ENCODE data around the gene SNN. TPM values are rescaled to one million over a fixed set of nuclear protein-coding genes. Genes with fewer than 3 reads are reported as not detected.

The SNN gene
- total RNA-seq, 4 donors from 2014 or later, result 4.1 to 30.1 (median 23.0) TPM

- no peaks in the 10 kb centered on the region for H3K27me3 ChIP-seq
- H3K36me3 ChIP-seq, result no peaks in the 10 kb centered on the region
- TF ChIP-seq CTCF (IDR thresholded peaks at IDR 0.05) (no peak), POLR2A (IDR thresholded peaks at IDR 0.05) (no peak)
- no peaks in the 10 kb centered on the region for H3K9me3 ChIP-seq
- peaks cover 0 to 6% of the 10 kb centered on the region in 2 donors for H3K4me1 ChIP-seq
- intact Hi-C loops (cut with DNase I; ENCODE audit: low total_unique reads), result no loop called here
- H3K4me3 ChIP-seq, result no peak overlapping the region
- DNase-seq, result no peak
- peak overlapping the region in 1 of 2 donors; percentile 31 for H3K27ac ChIP-seq
These were observed 20.2 kb downstream of the SNN start for GRCh38 chr16:11688520-11688886.

- peak overlapping the region; percentile 4 to 31 for H3K27ac ChIP-seq
These were observed 21.0 kb downstream of the SNN start for GRCh38 chr16:11689031-11689840.

GRCh38 chr16:11691235-11691634 lies 23.0 kb downstream of the SNN start:
- peaks cover 0 to 4% of the 10 kb centered on the region in 2 donors for H3K4me1 ChIP-seq
- TF ChIP-seq CTCF (IDR thresholded peaks at IDR 0.05), result no peak
- TF ChIP-seq POLR2A (IDR thresholded peaks at IDR 0.05), result no peak
- H3K9me3 ChIP-seq, result no peaks in the 10 kb centered on the region
- no peak overlapping the region for H3K4me3 ChIP-seq
- no peaks in the 10 kb centered on the region for H3K36me3 ChIP-seq
- no peak overlapping the region for H3K27ac ChIP-seq
- intact Hi-C loops (cut with DNase I; ENCODE audit: low total_unique reads), result no loop called here
- peak in 1 of 2 donors; percentile 3 for DNase-seq
- H3K27me3 ChIP-seq, result no peaks in the 10 kb centered on the region

More at GRCh38 chr16:11689031-11689840, 21.0 kb downstream of the SNN start:
- H3K4me3 ChIP-seq, result no peak overlapping the region
- peaks cover 0 to 6% of the 10 kb centered on the region in 2 donors for H3K4me1 ChIP-seq
- no peaks in the 10 kb centered on the region for H3K27me3 ChIP-seq
- intact Hi-C loops (cut with DNase I; ENCODE audit: low total_unique reads), result no loop called here
- peak in 1 of 2 donors; percentile 12 for DNase-seq
- no peaks in the 10 kb centered on the region for H3K9me3 ChIP-seq
- TF ChIP-seq CTCF (IDR thresholded peaks at IDR 0.05) (no peak), POLR2A (IDR thresholded peaks at IDR 0.05) (no peak)
- no peaks in the 10 kb centered on the region for H3K36me3 ChIP-seq

- DNase-seq, result peak in 1 of 2 donors; percentile 9
- intact Hi-C loops (cut with DNase I; ENCODE audit: low total_unique reads), result no loop called here
- no peaks in the 10 kb centered on the region for H3K4me1 ChIP-seq
- H3K36me3 ChIP-seq, result no peaks in the 10 kb centered on the region
- no peak overlapping the region for H3K27ac ChIP-seq
- H3K4me3 ChIP-seq, result no peak overlapping the region
- TF ChIP-seq CTCF (IDR thresholded peaks at IDR 0.05) (no peak), POLR2A (IDR thresholded peaks at IDR 0.05) (no peak)
- H3K27me3 ChIP-seq, result no peaks in the 10 kb centered on the region
- no peaks in the 10 kb centered on the region for H3K9me3 ChIP-seq
These were observed 23.5 kb downstream of the SNN start for GRCh38 chr16:11691771-11692170.

- Histone ChIP-seq H3K27ac (no peak overlapping the region), H3K36me3 (no peaks in the 10 kb centered on the region), H3K4me1 (no peaks in the 10 kb centered on the region), H3K9me3 (no peaks in the 10 kb centered on the region), H3K4me3 (no peak overlapping the region), H3K27me3 (no peaks in the 10 kb centered on the region)
- no peak for DNase-seq
- intact Hi-C loops (cut with DNase I; ENCODE audit: low total_unique reads), result no loop called here
- no peak for TF ChIP-seq POLR2A (IDR thresholded peaks at IDR 0.05)
These were observed 23.9 kb downstream of the SNN start for GRCh38 chr16:11692171-11692570.

Measured in uterus (tissue), 4 donors.